KBM-7 (cell line): ENCODE data around the gene TRMT10C.
"Not testable (repeated sequence)": the region's sequence is repeated elsewhere in the genome, so short reads cannot be mapped to it uniquely, and the experiment has no call there.

Experiments used
- DNase-seq: peaks from one replicate; pipeline ENCODE4 v3.0.0-alpha.2; 2015
- in situ Hi-C: fragments of 300-500 bp; cut with MboI; formaldehyde crosslinking; loops from 2 replicates; pipeline ENCODE4 v1.14.3; 2020; ENCODE audit warnings: low sequenced_read_pairs, low pct_unique_long_range_greater_than_20kb, mixed read lengths

TRMT10C gene

GRCh38 chr3:101561630-101562328 lies at the start of gene TRMT10C:
Gene TRMT10C, plus strand, starts transcription at chr3:101561868. Its CDS starts 2,914 bp downstream, at chr3:101564782.
- in situ Hi-C loops, result no loop called here
- DNase-seq, result peak; percentile 95

DNA sequence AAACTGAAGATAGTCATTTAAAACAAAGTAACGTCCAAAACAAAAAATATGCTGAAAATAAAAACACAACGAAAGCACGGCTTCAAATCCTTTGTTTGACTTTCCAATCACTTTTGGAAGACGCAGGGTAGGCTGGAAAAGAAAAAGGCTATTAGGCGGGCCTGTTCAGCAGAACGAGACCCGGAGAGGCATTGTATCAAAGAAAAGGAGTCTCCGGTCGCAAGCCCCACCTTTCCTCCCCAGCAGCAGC lies 49.3 kb upstream of the TRMT10C start:
- in situ Hi-C loops, result no loop called here
- no peak for DNase-seq

DNA sequence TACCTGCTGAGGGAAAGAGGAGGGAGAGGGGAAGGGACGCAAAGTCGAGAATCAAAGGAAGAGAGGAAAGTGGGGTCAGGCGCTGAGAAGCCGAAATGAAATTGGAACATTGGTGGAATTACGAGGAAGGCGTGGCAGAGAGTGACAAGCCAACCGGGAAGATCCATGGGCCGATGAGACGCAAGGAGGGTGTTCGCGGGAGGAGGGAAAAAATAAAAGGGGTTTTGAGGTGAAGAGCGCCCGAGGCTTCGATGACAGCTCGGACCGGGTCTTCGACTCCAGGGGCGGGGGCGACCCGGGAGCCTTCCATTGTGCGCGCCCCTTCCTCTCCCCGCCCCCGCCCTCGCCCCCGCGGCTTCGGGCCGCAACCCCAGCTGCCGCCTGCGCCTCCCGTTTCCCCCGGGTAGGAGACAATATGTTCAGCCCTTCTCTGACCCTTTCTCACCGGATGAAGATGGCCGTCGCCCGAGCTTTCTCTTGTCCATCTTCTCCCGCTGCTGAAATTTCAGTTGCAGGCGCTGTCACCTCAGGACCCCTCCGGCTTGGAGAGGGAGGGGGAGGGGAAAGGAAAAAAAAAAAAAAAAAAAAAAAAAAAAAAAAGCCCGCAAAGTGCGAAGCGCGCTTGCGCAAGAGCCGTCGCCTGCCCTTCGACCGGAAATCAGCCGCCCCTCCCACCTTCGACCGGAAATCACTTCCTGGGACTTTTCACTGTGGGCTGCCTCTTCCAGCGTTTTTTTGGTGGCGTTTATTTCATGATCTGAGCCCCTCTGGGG lies 48.8 kb upstream of the TRMT10C start, which contains the start of gene SENP7:
TSS of gene SENP7 (minus strand) at position 567 of the 773 bp plus-strand sequence. CDS start at position 485, 82 bp downstream.
- peak; percentile 93 for DNase-seq
- in situ Hi-C loops, result no loop called here

DNA sequence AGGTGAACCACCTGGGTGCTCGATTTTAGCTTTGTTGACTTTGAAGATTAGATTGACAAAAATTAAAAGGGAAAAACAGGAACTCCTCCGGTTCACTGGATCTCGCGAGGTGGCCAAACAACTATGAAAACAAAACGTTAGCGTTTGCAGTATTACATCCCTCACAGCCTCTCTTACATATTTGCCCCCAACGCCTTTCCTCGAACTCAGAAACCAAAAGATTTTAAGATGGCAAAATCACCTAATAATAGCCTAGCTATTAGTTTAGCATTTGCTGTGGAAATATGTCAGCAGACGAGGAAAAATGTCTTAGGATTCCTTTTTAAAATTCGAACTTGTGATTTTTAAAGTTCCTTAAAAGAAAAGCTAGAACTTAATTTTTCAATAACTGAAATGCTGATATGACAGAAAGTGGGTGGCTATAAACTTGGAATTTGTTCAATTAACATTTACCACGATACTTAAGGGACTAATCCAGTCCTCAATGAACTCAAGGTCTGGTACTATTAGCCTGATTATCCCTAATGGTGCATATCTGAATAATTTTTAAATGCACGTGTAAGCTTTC lies 48.2 kb upstream of the TRMT10C start:
- in situ Hi-C loops, result no loop called here
- no peak for DNase-seq

DNA sequence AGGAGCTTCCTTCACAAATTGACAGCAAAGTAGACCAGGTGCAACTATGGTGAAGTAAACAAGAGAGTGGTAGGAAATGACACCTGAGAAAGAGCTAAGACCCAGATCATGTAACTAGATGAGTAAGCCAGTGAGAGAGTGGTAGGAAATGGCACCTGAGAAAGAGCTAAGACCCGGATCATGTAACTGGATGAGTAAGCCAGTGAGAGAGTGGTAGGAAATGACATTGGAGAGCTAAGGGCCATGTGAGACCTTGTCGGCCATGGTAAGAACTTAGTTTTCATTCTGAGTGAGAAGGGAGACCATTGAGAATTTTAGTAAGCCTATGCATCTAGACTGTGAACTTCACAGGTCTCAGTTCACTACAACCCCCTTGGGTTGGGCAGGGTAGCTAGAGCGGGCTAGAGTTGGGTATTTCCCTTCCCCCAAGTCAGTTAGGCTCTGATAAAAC lies 43.2 kb upstream of the TRMT10C start:
- in situ Hi-C loops, result no loop called here
- DNase-seq, result no peak

DNA sequence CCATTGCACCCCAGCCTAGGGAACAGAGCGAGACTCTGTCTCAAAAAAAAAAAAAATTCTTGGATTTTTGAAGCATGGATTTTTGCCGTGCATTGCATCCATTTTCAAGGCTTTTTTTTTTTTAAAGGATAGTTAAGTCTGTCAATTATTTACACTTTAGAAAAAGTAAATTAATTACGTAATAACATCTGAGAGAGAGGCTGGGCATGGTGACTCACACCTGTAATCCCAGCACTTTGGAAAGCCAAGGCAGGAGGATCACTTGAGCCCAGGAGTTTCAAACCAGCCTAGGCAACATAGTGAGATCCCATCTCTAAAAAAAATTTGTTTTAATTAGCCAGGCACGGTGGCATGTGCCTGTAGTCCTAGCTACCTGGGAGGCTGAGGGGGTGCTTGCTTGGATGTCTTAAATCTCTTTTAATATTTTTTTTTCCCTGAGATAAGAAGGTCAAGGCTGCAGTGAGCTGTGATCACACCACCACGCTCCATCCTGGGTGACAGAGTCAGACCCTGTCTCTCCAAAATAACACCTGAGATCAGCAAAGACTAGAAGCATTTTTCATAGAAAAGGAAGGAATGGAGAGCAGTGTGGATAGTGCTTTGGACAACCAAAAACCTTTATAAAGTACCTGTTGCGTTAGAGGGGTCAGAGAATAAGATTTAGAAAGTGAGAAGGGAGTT lies 41.8 kb upstream of the TRMT10C start:
- in situ Hi-C loops, result no loop called here
- no peak for DNase-seq

DNA sequence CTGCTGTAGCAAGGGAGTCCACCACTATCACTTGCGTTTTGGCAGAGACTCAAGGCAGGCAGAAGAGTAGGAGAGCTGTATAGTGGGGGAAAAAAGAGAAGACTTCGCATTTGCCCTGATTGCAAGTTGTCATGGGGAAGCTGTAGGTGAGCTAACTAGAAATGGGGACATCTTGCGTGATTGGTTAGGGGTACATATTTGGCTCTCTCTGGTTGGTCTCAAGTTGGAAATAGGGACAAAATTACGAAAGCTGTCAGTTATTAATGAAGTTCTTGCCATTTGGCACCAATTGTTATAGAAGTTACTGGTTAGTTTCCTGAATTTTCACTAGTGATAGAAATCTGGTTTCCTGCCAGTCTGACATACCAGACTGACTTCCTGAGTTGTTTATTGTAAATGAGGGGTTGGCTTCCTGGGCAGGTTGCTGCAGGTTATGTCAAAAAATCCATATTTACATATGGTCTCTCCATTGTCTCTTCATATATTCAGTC lies 40.4 kb upstream of the TRMT10C start:
- DNase-seq, result peak; percentile 20
- in situ Hi-C loops, result no loop called here

- in situ Hi-C loops, result no loop called here
These were observed 34.2 kb upstream of the TRMT10C start for GRCh38 chr3:101527441-101527840.

GRCh38 chr3:101527906-101528305 lies 33.8 kb upstream of the TRMT10C start:
- in situ Hi-C loops, result no loop called here
- no peak for DNase-seq

More at GRCh38 chr3:101527441-101527840, 34.2 kb upstream of the TRMT10C start:
- DNase-seq, result no peak

GRCh38 chr3:101529816-101530685 lies 31.6 kb upstream of the TRMT10C start:
- in situ Hi-C loops, result no loop called here
- peak; percentile 15 for DNase-seq

- DNase-seq, result no peak
- in situ Hi-C loops, result no loop called here
These were observed 31.0 kb upstream of the TRMT10C start for GRCh38 chr3:101530686-101531047.

DNA sequence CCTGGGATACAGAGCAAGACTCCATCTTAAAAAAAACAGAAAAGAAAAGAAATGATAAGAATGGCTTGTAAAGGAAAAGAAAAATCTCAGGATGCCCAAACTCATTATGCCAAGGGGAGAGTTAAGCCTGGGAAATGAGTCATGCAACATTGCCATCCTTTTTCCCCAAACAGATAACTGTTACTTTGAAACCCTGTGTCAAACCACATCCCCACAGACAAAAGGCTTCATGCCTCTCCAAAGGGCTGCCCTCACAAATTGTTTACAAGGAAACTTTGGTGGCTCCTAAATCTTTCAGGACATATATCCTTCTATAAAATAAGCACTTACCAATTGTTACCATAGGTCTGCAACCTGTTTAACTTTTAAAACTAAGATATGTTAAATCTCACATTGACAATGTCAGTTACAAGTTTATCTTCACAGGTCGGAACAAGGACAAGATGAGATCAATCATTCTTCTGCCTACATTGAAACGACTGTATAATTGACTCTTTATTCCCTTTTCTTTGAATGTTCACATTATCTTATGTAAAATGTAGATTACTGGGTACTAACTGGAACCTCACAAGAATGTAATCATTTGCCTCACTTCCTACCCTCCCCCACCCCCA lies 30.1 kb upstream of the TRMT10C start:
- DNase-seq, result no peak
- in situ Hi-C loops, result no loop called here

GRCh38 chr3:101532783-101533602 lies 28.7 kb upstream of the TRMT10C start:
- in situ Hi-C loops, result no loop called here
- DNase-seq, result no peak

DNA sequence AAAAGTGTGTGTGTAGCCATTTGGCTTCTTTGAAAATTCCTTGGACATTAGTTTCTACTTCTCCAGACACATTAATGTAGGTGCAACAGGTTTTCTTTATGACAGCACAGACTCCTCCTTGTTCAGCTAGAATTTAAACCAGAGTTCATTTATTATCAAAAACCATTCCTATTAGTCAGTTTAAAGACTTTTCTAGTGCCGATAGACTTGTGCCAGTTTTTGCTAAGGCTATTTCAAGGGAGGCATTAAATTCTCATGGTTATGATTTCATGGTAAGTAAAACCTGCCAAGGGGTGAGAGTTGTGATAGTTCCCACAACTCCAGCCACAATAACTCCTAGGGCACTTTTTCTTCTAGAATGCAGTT lies 28.1 kb upstream of the TRMT10C start:
- in situ Hi-C loops, result no loop called here

GRCh38 chr3:101535221-101535620 lies 26.4 kb upstream of the TRMT10C start:
- DNase-seq, result no peak
- in situ Hi-C loops, result no loop called here

More for the DNA sequence above, 28.1 kb upstream of the TRMT10C start:
- DNase-seq, result no peak

GRCh38 chr3:101536266-101536665 lies 25.4 kb upstream of the TRMT10C start:
- in situ Hi-C loops, result no loop called here
- DNase-seq, result no peak

- in situ Hi-C loops, result not testable (repeated sequence)
- DNase-seq, result peak; percentile 15
These were observed 24.7 kb upstream of the TRMT10C start for GRCh38 chr3:101536955-101537354.

GRCh38 chr3:101542957-101543356 lies 18.7 kb upstream of the TRMT10C start:
- in situ Hi-C loops, result no loop called here

More at GRCh38 chr3:101542957-101543356, 18.7 kb upstream of the TRMT10C start:
- DNase-seq, result no peak
